Suprapubic skin (tissue), 4 donors: ENCODE data around the gene WASHC4.

Source experiments
- CTCF ChIP-seq, 2 donors: fragments of 200-600 bp in 1 of 2; fragments of 450-650 bp in 1 of 2; sonication (generic) in 1 of 2; IDR thresholded peaks; one replicate each; pipeline ENCODE4 v1.5.1; 2016 to 2019; ENCODE audit warnings: antibody characterized with exemption in 2 of 2, mild to moderate bottlenecking in 1 of 2, moderate library complexity in 1 of 2
- EP300 ChIP-seq: sonication (generic); formaldehyde crosslinking; IDR thresholded peaks from one replicate; pipeline ENCODE4 v1.6.1; 2017; ENCODE audit warnings: antibody characterized with exemption
- POLR2A ChIP-seq, 2 donors: fragments of 450-650 bp; IDR thresholded peaks; one replicate each; pipeline ENCODE4 v1.6.1; 2017; ENCODE audit warnings: antibody characterized with exemption in 2 of 2, mild to moderate bottlenecking in 2 of 2, moderate library complexity in 2 of 2
- POLR2AphosphoS5 ChIP-seq, 3 donors: sonication (generic); formaldehyde crosslinking; IDR thresholded peaks; one replicate each; pipeline ENCODE4 v1.6.1; 2017; ENCODE audit warnings: antibody characterized with exemption in 3 of 3

DNA sequence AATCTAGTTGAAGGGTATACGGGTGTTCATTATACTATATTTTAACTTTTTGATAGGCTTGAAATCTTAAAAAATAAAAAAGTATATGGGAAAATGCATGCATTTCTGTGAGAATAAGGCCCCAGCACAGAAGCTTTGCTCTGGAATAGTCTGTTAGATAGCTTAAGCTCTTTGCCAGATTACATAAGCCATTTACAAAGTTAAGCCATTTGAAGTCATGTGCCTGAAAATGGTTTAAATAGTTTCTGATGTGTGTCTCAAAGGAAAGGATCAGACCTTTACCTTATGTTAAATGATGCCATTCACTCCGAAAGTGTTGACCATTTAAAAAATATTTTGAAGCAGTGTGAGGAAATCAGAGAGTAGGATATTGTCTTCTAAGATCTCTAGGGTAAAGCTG is 51.3 kb downstream of the WASHC4 start:
- no peak for TF ChIP-seq POLR2AphosphoS5 (IDR thresholded peaks at IDR 0.05)
- no peak for TF ChIP-seq CTCF (IDR thresholded peaks at IDR 0.05)
- TF ChIP-seq POLR2A (IDR thresholded peaks at IDR 0.05): no peak
- no peak for TF ChIP-seq EP300
